T-cell (primary cell): Measurements from ENCODE around the gene ROBO4. TPM values are rescaled to one million over a fixed set of nuclear protein-coding genes. Genes with fewer than 3 reads are reported as not detected.
A peak's percentile ranks its signal among the peaks of the same experiment; 100 is the strongest.

Experiments used
- ATAC-seq, 4 experiments: fragments of 200-7000 bp in 3 of 4; fragments of 150-1000 bp in 1 of 4; cut with Tn5 transposase; replicated peaks in 1 of 4; 1 replicate in 3 of 4; 2 replicates in 1 of 4; pipeline ENCODE4 v1.10.0; 2021; ENCODE audit warnings: moderate library complexity in 3 of 4, mild to moderate bottlenecking in 2 of 4, moderate number of reproducible peaks in 1 of 4
- CTCF ChIA-PET, 2 donors: fragments of 300-600 bp; sonication (Branson Sonifier 250); formaldehyde crosslinking; loops; one replicate each; lab custom pipeline; 2022; ENCODE audit warnings: antibody characterized with exemption in 2 of 2; lab: Charles Lee
- POLR2A ChIA-PET, 2 donors: fragments of 300-600 bp; sonication (Branson Sonifier 250); formaldehyde crosslinking; loops; one replicate each; lab custom pipeline; 2022; ENCODE audit warnings: antibody characterized with exemption in 2 of 2; lab: Charles Lee
- DNase-seq, 35 experiments: peaks; one replicate each; pipeline versions ENCODE4 v3.0.0 to v3.0.0-alpha.2; 2013 to 2023
- H3K27ac ChIP-seq: one replicate; pipeline ENCODE4 v1.5.1; 2013; ENCODE audit warnings: low read length
- H3K27me3 ChIP-seq, 2 experiments: replicated peaks in 1 of 2; 1 replicate in 1 of 2; 2 replicates in 1 of 2; pipeline versions ENCODE4 v1.6.1 to v1.7.0; 2013; ENCODE audit warnings: low read length in 1 of 2, mixed read lengths in 1 of 2; ENCODE audit not compliant: control insufficient read depth in 2 of 2, insufficient read depth in 2 of 2; ENCODE audit errors: extremely low read depth in 1 of 2
- H3K36me3 ChIP-seq, 2 donors: 1 replicate in 1 of 2; 2 replicates in 1 of 2; pipeline versions ENCODE4 v1.6.1 to v1.7.0; 2013; ENCODE audit warnings: low read length in 1 of 2; ENCODE audit not compliant: control insufficient read depth in 2 of 2, insufficient read depth in 1 of 2; ENCODE audit errors: extremely low read depth in 1 of 2
- H3K4me1 ChIP-seq, 2 experiments: 1 replicate in 1 of 2; 2 replicates in 1 of 2; pipeline versions ENCODE4 v1.6.1 to v1.7.0; 2013; ENCODE audit warnings: low read length in 2 of 2, mixed read lengths in 1 of 2; ENCODE audit not compliant: insufficient read depth in 2 of 2, control insufficient read depth in 1 of 2; ENCODE audit errors: extremely low read depth in 1 of 2
- H3K4me3 ChIP-seq, 2 donors: 1 replicate in 1 of 2; 2 replicates in 1 of 2; pipeline versions ENCODE4 v1.5.1 to v1.7.0; 2013; ENCODE audit warnings: mild to moderate bottlenecking in 2 of 2, low read length in 1 of 2, moderate library complexity in 1 of 2; ENCODE audit not compliant: control insufficient read depth in 1 of 2; ENCODE audit errors: extremely low read depth in 1 of 2
- H3K9me3 ChIP-seq: 2 replicates; pipeline ENCODE4 v1.7.0; 2013
- H3K27ac Mint-ChIP-seq, 2 donors: one replicate each; pipeline ENCODE4 v1.8.0; 2020 to 2021; ENCODE audit warnings: mild to moderate bottlenecking in 2 of 2, mixed read lengths in 2 of 2
- H3K27me3 Mint-ChIP-seq, 2 donors: one replicate each; pipeline ENCODE4 v1.8.0; 2021 to 2022; ENCODE audit warnings: mixed read lengths in 2 of 2
- H3K36me3 Mint-ChIP-seq: one replicate; pipeline ENCODE4 v1.8.0; 2021; ENCODE audit warnings: mixed read lengths
- H3K4me1 Mint-ChIP-seq, 3 donors: one replicate each; pipeline ENCODE4 v1.8.0; 2020 to 2022; ENCODE audit warnings: mixed read lengths in 3 of 3, mild to moderate bottlenecking in 1 of 3
- H3K4me3 Mint-ChIP-seq, 3 donors: one replicate each; pipeline ENCODE4 v1.8.0; 2020 to 2022; ENCODE audit warnings: mild to moderate bottlenecking in 3 of 3, mixed read lengths in 3 of 3, moderate library complexity in 3 of 3
- H3K9me3 Mint-ChIP-seq, 3 donors: one replicate each; pipeline ENCODE4 v1.8.0; 2020 to 2022; ENCODE audit warnings: mixed read lengths in 3 of 3
- WGBS: methylation state at CpG from one replicate; pipeline ENCODE4 v1.1.5; 2013; ENCODE audit warnings: missing lambda C conversion rate; ENCODE audit not compliant: insufficient coverage; 5-methylcytosine and 5-hydroxymethylcytosine counted together
- total RNA-seq, 35 experiments: library from RNA in 6 of 35; stranded (reverse) in 6 of 35; fragments of 120-200 nt in 1 of 35; gene quantifications; one replicate each; pipeline versions ENCODE4 v1.2.1 to v1.2.4 and lab custom pipeline; 2013 to 2026

The ROBO4 gene
- total RNA-seq, 5 donors from 2014 or later (not counting 1 experiment from before 2014, with no cell fraction given) = 0.41 to 0.59 (median 0.50) TPM; not detected in 2

- no peak for DNase-seq
- H3K27me3 ChIP-seq = peaks cover 19 to 87% of the 10 kb centered on the region in 2 experiments
- ATAC-seq = no peak
- peak overlapping the region in 1 of 2 donors; percentile 36 for H3K4me3 ChIP-seq
- POLR2A ChIA-PET = no interaction called here
- Mint-ChIP-seq H3K4me1 (peaks cover 30 to 43% (median 40%) of the 10 kb centered on the region in 3 donors), H3K27me3 (peaks cover 71 to 84% of the 10 kb centered on the region in 2 donors), H3K9me3 (no peaks in the 10 kb centered on the region), H3K4me3 (peak overlapping the region in 2 of 3 donors; percentile 34 to 44), H3K27ac (no peak overlapping the region), H3K36me3 (no peaks in the 10 kb centered on the region)
- peaks cover 0 to 39% of the 10 kb centered on the region in 2 experiments for H3K4me1 ChIP-seq
- no peaks in the 10 kb centered on the region for H3K9me3 ChIP-seq
- CTCF ChIA-PET = no interaction called here
- 2% methylated on average over 6 of the region's 16 CpGs for WGBS
- no peaks in the 10 kb centered on the region for H3K36me3 ChIP-seq
- no peak overlapping the region for H3K27ac ChIP-seq
These were observed 28.3 kb downstream of the ROBO4 start for GRCh38 chr11:124869331-124869730.

GRCh38 chr11:124868331-124869274 is 29.1 kb downstream of the ROBO4 start:
- no peak overlapping the region for H3K27ac ChIP-seq
- peaks cover 19 to 89% of the 10 kb centered on the region in 2 experiments for H3K27me3 ChIP-seq
- H3K9me3 ChIP-seq = no peaks in the 10 kb centered on the region
- ChIA-PET POLR2A (no interaction called here), CTCF (no interaction called here)
- H3K27me3 Mint-ChIP-seq = peaks cover 72 to 85% of the 10 kb centered on the region in 2 donors
- H3K36me3 ChIP-seq = no peaks in the 10 kb centered on the region
- no peaks in the 10 kb centered on the region for H3K36me3 Mint-ChIP-seq
- peak overlapping the region in 1 of 2 donors; percentile 36 for H3K4me3 ChIP-seq
- H3K27ac Mint-ChIP-seq = no peak overlapping the region
- peak overlapping the region; percentile 34 to 44 (median 41) for H3K4me3 Mint-ChIP-seq
- H3K4me1 ChIP-seq = peaks cover 0 to 41% of the 10 kb centered on the region in 2 experiments
- DNase-seq (peak in 3 of 35 experiments; percentile 12 to 25 (median 17)), ATAC-seq (no peak)
- H3K9me3 Mint-ChIP-seq = no peaks in the 10 kb centered on the region
- 11% methylated on average over 45 of the region's 63 CpGs for WGBS
- peaks cover 36 to 44% (median 44%) of the 10 kb centered on the region in 3 donors for H3K4me1 Mint-ChIP-seq

- Histone ChIP-seq H3K4me3 (no peak overlapping the region), H3K4me1 (peaks cover 0 to 47% of the 10 kb centered on the region in 2 experiments), H3K27ac (no peak overlapping the region), H3K36me3 (no peaks in the 10 kb centered on the region), H3K9me3 (no peaks in the 10 kb centered on the region), H3K27me3 (peaks cover 21 to 89% of the 10 kb centered on the region in 2 experiments)
- Mint-ChIP-seq H3K9me3 (no peaks in the 10 kb centered on the region), H3K4me1 (peaks cover 46 to 53% (median 51%) of the 10 kb centered on the region in 3 donors), H3K36me3 (no peaks in the 10 kb centered on the region), H3K27ac (no peak overlapping the region), H3K4me3 (peak overlapping the region in 1 of 3 donors; percentile 44), H3K27me3 (peaks cover 72 to 85% of the 10 kb centered on the region in 2 donors)
- ATAC-seq = peak in 1 of 4 experiments; percentile 34
- peak in 2 of 35 experiments; percentile 16 to 35 for DNase-seq
- POLR2A ChIA-PET = interaction anchor here in 1 of 2 donors (0.6 kb wide), 1 partner anchor 1118 kb away, joined by 3 read pairs; no protein-coding TSS in a partner anchor
- WGBS = 3% methylated on average over 5 of the region's 8 CpGs
- CTCF ChIA-PET = interaction anchor here (0.7 to 0.9 kb wide), 3 partner anchors 10 to 243 kb away, joined by 3 to 6 read pairs (median 3); no protein-coding TSS in a partner anchor
These were observed 30.0 kb downstream of the ROBO4 start for GRCh38 chr11:124867700-124868099.

- Histone ChIP-seq H3K9me3 (no peaks in the 10 kb centered on the region), H3K27ac (no peak overlapping the region), H3K4me1 (peaks cover 0 to 47% of the 10 kb centered on the region in 2 experiments), H3K4me3 (peak overlapping the region in 1 of 2 donors; percentile 29), H3K36me3 (no peaks in the 10 kb centered on the region), H3K27me3 (peaks cover 28 to 97% of the 10 kb centered on the region in 2 experiments)
- ChIA-PET CTCF (interaction anchor here (0.6 to 2.1 kb wide), 7 partner anchors 10 to 328 kb away, joined by 3 to 14 read pairs (median 3); no protein-coding TSS in a partner anchor), POLR2A (interaction anchor here in 1 of 2 donors (0.9 kb wide), 1 partner anchor 27 kb away, joined by 3 read pairs; no protein-coding TSS in a partner anchor)
- peak in 27 of 35 experiments; percentile 12 to 69 (median 38) for DNase-seq
- Mint-ChIP-seq H3K27ac (no peak overlapping the region), H3K27me3 (peaks cover 74 to 93% of the 10 kb centered on the region in 2 donors), H3K4me1 (peaks cover 52 to 56% (median 52%) of the 10 kb centered on the region in 3 donors), H3K4me3 (peak overlapping the region in 2 of 3 donors; percentile 39 to 44), H3K36me3 (no peaks in the 10 kb centered on the region), H3K9me3 (no peaks in the 10 kb centered on the region)
- ATAC-seq = peak; percentile 51 to 74 (median 62)
- WGBS = 6% methylated on average over 47 of the region's 62 CpGs
These were observed 31.5 kb downstream of the ROBO4 start for GRCh38 chr11:124865902-124866851.

GRCh38 chr11:124865181-124865901 is 32.3 kb downstream of the ROBO4 start, which contains the start of gene ROBO3:
TSS of gene ROBO3 (plus strand) at chr11:124865432. CDS start at chr11:124865578, 146 bp downstream.
- DNase-seq (no peak), ATAC-seq (no peak)
- CTCF ChIA-PET = interaction anchor here (0.6 to 2.1 kb wide), 5 partner anchors 11 to 281 kb away, joined by 3 to 14 read pairs (median 3); no protein-coding TSS in a partner anchor
- Histone ChIP-seq H3K4me3 (peak within 1 kb of the TSS in 1 of 2 donors; percentile 29), H3K27ac (no peak within 1 kb of the TSS), H3K27me3 (peaks cover 27 to 94% of the 10 kb centered on the region in 2 experiments), H3K9me3 (no peaks in the 10 kb centered on the region), H3K36me3 (no peaks in the 10 kb centered on the region), H3K4me1 (peaks cover 0 to 47% of the 10 kb centered on the region in 2 experiments)
- Mint-ChIP-seq H3K27ac (no peak within 1 kb of the TSS), H3K27me3 (peaks cover 75 to 96% of the 10 kb centered on the region in 2 donors), H3K9me3 (no peaks in the 10 kb centered on the region), H3K4me1 (peaks cover 52 to 56% (median 52%) of the 10 kb centered on the region in 3 donors), H3K4me3 (peak within 1 kb of the TSS in 2 of 3 donors; percentile 39 to 44), H3K36me3 (no peaks in the 10 kb centered on the region)
- WGBS = 7% methylated on average over 44 of the region's 53 CpGs
- POLR2A ChIA-PET = interaction anchor here in 1 of 2 donors (0.9 kb wide), 1 partner anchor 26 kb away, joined by 3 read pairs; no protein-coding TSS in a partner anchor
